Measurements from ENCODE around the gene FARP2. TPM values are rescaled to one million over a fixed set of nuclear protein-coding genes. Genes with fewer than 3 reads are reported as not detected.

The FARP2 gene
- total and polyA plus RNA-seq, 2 experiments from 2014 or later: 16.0 to 22.6 TPM

GRCh38 chr2:241315879-241316631 lies 40.0 kb upstream of the FARP2 start, which contains the start of gene SEPTIN2:
TSS of gene SEPTIN2 (plus strand) at chr2:241315925. CDS start at chr2:241324233, 8,308 bp downstream.
- no peaks in the 10 kb centered on the region for H3K36me3 ChIP-seq (ENCODE audit: insufficient read depth)
- peaks cover 48% of the 10 kb centered on the region for H3K4me1 Mint-ChIP-seq
- H3K4me1 ChIP-seq (ENCODE audit: insufficient read depth): peaks cover 43% of the 10 kb centered on the region
- H3K4me3 Mint-ChIP-seq: peak within 1 kb of the TSS; percentile 99
- H3F3A ChIP-seq (replicated peaks; ENCODE audit: low read depth): no peaks in the 10 kb centered on the region
- peaks cover 24% of the 10 kb centered on the region for H3K36me3 Mint-ChIP-seq (ENCODE audit: low read depth)
- H3K27ac Mint-ChIP-seq: peak within 1 kb of the TSS; percentile 100
- H3K9me2 ChIP-seq (ENCODE audit: insufficient read depth): no peaks in the 10 kb centered on the region
- DNase-seq (ENCODE audit: low spot score) (peak; percentile 69), ATAC-seq (peak; percentile 43)
- TF ChIP-seq ETS1 (IDR thresholded peaks at IDR 0.05): 0 out of 2 replicates have a peak, but pooled peaks have one; percentile 15
- no peak for TF ChIP-seq ZNF114 (CRISPR knock-in tag; IDR thresholded peaks at IDR 0.05)
- no peak for TF ChIP-seq EZH2 (IDR thresholded peaks at IDR 0.05; ENCODE audit: low read depth, unreplicated experiment)
- 0 out of 2 replicates have a peak, but pooled peaks have one; percentile 25 for TF ChIP-seq POLR2AphosphoS5 (IDR thresholded peaks at IDR 0.05; ENCODE audit: low read depth)
- H3K27me3 ChIP-seq (ENCODE audit: insufficient read depth): no peaks in the 10 kb centered on the region
- H3K27me3 Mint-ChIP-seq (ENCODE audit: insufficient read depth, low read depth, poor library complexity): peaks cover 6% of the 10 kb centered on the region
- H3K4me3 ChIP-seq: peak within 1 kb of the TSS; percentile 84
- H2AFZ ChIP-seq: peak within 1 kb of the TSS; percentile 53; the same call in 1 of the 2 replicates
- peaks cover 37% of the 10 kb centered on the region for H4K20me1 ChIP-seq (replicated peaks; ENCODE audit: insufficient read depth)
- H3K4me2 ChIP-seq: peak within 1 kb of the TSS; percentile 84
- peak within 1 kb of the TSS; percentile 99 for H3K27ac ChIP-seq (ENCODE audit: low read depth)
- H3K79me2 ChIP-seq (replicated peaks; ENCODE audit: insufficient read depth): peaks cover 90% of the 10 kb centered on the region
- H3K9me3 Mint-ChIP-seq: no peaks in the 10 kb centered on the region

- peaks cover 51% of the 10 kb centered on the region for H3K4me1 ChIP-seq (ENCODE audit: insufficient read depth)
- H3K27me3 Mint-ChIP-seq (ENCODE audit: insufficient read depth, low read depth, poor library complexity): peaks cover 5% of the 10 kb centered on the region
- peak overlapping the region; percentile 84 for H3K4me2 ChIP-seq
- peak overlapping the region; percentile 98 for H3K27ac Mint-ChIP-seq
- H3K4me3 ChIP-seq: peak overlapping the region; percentile 84
- H3K27ac ChIP-seq (ENCODE audit: low read depth): 0 out of 2 replicates have a peak overlapping the region, but pooled peaks have one; percentile 72
- H3K9me2 ChIP-seq (ENCODE audit: insufficient read depth): no peaks in the 10 kb centered on the region
- H2AFZ ChIP-seq: no peak overlapping the region
- H3K27me3 ChIP-seq (ENCODE audit: insufficient read depth): no peaks in the 10 kb centered on the region
- H3K4me3 Mint-ChIP-seq: peak overlapping the region; percentile 99
- H3K9me3 Mint-ChIP-seq: no peaks in the 10 kb centered on the region
- peaks cover 43% of the 10 kb centered on the region for H4K20me1 ChIP-seq (replicated peaks; ENCODE audit: insufficient read depth)
- H3K79me2 ChIP-seq (replicated peaks; ENCODE audit: insufficient read depth): peaks cover 90% of the 10 kb centered on the region
- TF ChIP-seq ETS1 (IDR thresholded peaks at IDR 0.05): no peak
- DNase-seq (ENCODE audit: low spot score) (no peak), ATAC-seq (no peak)
- peaks cover 50% of the 10 kb centered on the region for H3K4me1 Mint-ChIP-seq
- H3F3A ChIP-seq (replicated peaks; ENCODE audit: low read depth): no peaks in the 10 kb centered on the region
- H3K36me3 ChIP-seq (ENCODE audit: insufficient read depth): no peaks in the 10 kb centered on the region
- peaks cover 24% of the 10 kb centered on the region for H3K36me3 Mint-ChIP-seq (ENCODE audit: low read depth)
These were observed 39.3 kb upstream of the FARP2 start for GRCh38 chr2:241316825-241317224.

GRCh38 chr2:241317391-241317790 lies 38.7 kb upstream of the FARP2 start:
- peaks cover 5% of the 10 kb centered on the region for H3K27me3 Mint-ChIP-seq (ENCODE audit: insufficient read depth, low read depth, poor library complexity)
- peak overlapping the region; percentile 99 for H3K4me3 Mint-ChIP-seq
- peaks cover 24% of the 10 kb centered on the region for H3K36me3 Mint-ChIP-seq (ENCODE audit: low read depth)
- peaks cover 54% of the 10 kb centered on the region for H3K4me1 ChIP-seq (ENCODE audit: insufficient read depth)
- H3K79me2 ChIP-seq (replicated peaks; ENCODE audit: insufficient read depth): peaks cover 90% of the 10 kb centered on the region
- no peaks in the 10 kb centered on the region for H3K9me3 Mint-ChIP-seq
- H3K4me2 ChIP-seq: peak overlapping the region; percentile 84
- H3K36me3 ChIP-seq (ENCODE audit: insufficient read depth): no peaks in the 10 kb centered on the region
- H3K4me1 Mint-ChIP-seq: peaks cover 50% of the 10 kb centered on the region
- H4K20me1 ChIP-seq (replicated peaks; ENCODE audit: insufficient read depth): peaks cover 49% of the 10 kb centered on the region
- ATAC-seq (no peak), DNase-seq (ENCODE audit: low spot score) (no peak)
- H3K4me3 ChIP-seq: peak overlapping the region; percentile 84
- H3F3A ChIP-seq (replicated peaks; ENCODE audit: low read depth): no peaks in the 10 kb centered on the region
- no peak overlapping the region for H3K27ac ChIP-seq (ENCODE audit: low read depth)
- H3K27ac Mint-ChIP-seq: no peak overlapping the region; the same call in 1 of the 2 replicates
- H3K9me2 ChIP-seq (ENCODE audit: insufficient read depth): no peaks in the 10 kb centered on the region
- H3K27me3 ChIP-seq (ENCODE audit: insufficient read depth): no peaks in the 10 kb centered on the region
- H2AFZ ChIP-seq: no peak overlapping the region
- TF ChIP-seq EZH2phosphoT487 (IDR thresholded peaks at IDR 0.05; ENCODE audit: unreplicated experiment) (no peak), JUNB (IDR thresholded peaks at IDR 0.05; ENCODE audit: unreplicated experiment) (no peak), REST (IDR thresholded peaks at IDR 0.05; ENCODE audit: unreplicated experiment) (no peak), CREB1 (CRISPR knock-in tag; IDR thresholded peaks at IDR 0.05; ENCODE audit: low read depth) (no peak), ZNF114 (CRISPR knock-in tag; IDR thresholded peaks at IDR 0.05) (no peak), ETS1 (IDR thresholded peaks at IDR 0.05) (no peak)

Measured in GM23338 (cell line).